Right ventricle myocardium inferior (tissue), 1 donor: Measurements from ENCODE around the gene TNFRSF1A. TPM values are rescaled to one million over a fixed set of nuclear protein-coding genes. Genes with fewer than 3 reads are reported as not detected.

Experiments used
- ATAC-seq: fragments of 200-7000 bp; cut with Tn5 transposase; one replicate; pipeline ENCODE4 v1.9.1; 2020; ENCODE audit warnings: mild to moderate bottlenecking, moderate library complexity
- DNase-seq: peaks from one replicate; pipeline ENCODE4 v3.0.0; 2021; ENCODE audit errors: missing footprints
- intact Hi-C: fragments of 100-400 bp; cut with DNase I; formaldehyde crosslinking; loops from one replicate; pipeline ENCODE4 v1.11.0; 2022
- total RNA-seq: library from RNA; stranded (reverse); fragmentation: NEBNext Ultra II Directional; extraction: Animal tissue kit (Norgen Biotek cat#: 25700); gene quantifications from one replicate; pipeline ENCODE4 v1.2.1, GENCODE V29; 2021
- donor health status: DM: no; HTN: yes; CAD: no; lungs with severe emphysema.

TNFRSF1A gene
- total RNA-seq, 1 donor from 2014 or later, result 59.8 TPM

DNA sequence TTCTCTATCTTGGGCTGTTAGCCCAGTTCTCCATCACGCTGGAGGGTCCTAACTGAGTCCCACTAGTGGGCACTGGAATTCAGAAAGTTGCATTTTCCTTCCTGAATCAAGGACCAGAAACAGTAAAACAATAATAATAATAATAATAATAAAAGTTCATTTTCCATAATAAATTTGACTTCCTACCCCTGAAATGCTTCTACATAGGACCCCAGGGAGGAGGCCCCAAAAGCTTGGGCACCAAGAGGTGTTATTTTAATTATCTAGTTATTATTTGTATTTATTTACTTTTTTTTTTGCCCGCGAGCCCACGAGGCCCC, 21.1 kb upstream of the TNFRSF1A start:
- DNase-seq (no peak), ATAC-seq (no peak)
- intact Hi-C loops, result no loop called here

DNA sequence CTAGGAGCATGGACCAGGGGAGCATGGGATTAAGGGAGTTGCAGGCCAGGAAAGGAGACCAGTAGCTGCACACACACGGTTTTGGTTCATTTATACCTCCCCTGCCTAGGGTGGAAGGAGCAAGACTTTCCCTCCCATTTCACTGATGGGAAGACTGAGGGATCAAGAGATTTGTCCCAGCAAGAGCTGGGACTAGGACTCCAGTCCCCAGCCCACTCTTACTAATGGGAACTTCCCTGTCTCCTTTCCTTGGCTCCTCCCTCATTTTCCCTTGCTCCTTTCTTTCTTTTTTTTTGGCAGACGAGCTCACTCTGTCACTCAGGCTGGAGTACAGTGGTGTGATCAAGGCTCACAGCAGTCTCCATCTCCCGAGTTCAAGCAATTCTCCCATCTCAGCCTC, 20.5 kb upstream of the TNFRSF1A start:
- intact Hi-C loops, result no loop called here
- ATAC-seq, result no peak
- DNase-seq, result no peak

DNA sequence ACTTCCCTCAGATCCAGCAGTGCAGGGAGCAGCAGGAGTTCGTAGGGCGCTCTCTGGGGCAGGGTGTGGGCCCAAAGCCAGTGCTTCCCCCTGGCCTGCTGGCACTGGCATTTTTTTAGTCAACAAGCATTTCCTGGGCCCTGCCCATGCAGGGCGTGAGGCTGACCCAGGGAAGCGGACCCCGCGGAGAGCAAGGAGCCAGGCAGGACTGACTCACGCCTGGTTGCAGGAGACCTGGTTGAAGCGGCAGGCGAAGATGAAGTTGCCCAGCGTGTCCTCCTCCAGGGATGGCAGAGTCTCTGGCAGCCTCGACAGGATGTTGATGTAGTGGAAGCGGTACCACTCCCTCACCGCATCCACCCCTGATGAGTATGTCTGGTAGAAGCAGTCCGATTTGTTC, 20.0 kb upstream of the TNFRSF1A start:
- ATAC-seq (peak; percentile 18), DNase-seq (peak; percentile 82)
- intact Hi-C loops, result no loop called here

DNA sequence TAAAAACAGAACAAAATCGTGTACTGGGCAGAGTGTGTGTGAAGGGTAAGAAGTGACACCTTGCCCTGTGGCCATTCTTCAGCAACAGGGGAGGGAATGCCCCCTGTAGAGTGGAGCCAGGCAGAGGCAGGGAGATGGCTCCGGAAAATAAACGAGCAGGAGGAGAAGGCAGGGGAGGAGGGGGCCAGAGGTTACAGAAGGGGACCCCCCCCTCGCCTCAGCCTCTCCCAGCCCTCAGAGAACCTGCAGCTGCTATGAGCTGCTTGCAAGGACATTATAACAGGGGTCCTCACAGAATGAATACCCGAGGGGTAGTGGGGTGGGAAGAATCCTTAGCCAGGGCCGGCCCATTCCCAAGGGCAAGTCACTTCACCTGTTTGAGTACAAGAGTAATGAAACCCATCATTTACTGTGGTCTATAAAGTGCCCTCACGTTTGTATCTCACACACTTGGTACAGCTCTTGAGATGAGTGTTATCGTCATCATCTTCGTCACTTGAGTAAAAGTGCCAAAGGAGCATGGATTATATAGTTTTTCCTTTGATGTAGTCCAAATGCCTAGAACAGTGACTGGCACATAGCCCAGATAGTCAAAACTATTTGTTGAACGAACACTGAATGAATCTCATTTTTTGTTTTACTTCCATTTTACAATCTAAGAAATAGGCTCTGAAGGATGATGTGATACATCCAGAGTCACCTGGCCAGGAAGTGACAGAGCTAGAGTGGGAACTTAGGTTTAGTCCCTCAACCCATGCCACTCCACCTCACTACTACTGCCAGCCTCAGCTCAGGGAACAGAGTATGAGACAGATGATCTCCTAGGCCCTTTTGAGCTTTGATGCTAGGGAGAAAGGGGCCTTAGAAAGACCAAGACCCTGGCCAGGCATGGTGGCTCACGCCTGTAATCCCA, 19.0 kb upstream of the TNFRSF1A start:
- ATAC-seq (no peak), DNase-seq (no peak)
- intact Hi-C loops, result no loop called here

DNA sequence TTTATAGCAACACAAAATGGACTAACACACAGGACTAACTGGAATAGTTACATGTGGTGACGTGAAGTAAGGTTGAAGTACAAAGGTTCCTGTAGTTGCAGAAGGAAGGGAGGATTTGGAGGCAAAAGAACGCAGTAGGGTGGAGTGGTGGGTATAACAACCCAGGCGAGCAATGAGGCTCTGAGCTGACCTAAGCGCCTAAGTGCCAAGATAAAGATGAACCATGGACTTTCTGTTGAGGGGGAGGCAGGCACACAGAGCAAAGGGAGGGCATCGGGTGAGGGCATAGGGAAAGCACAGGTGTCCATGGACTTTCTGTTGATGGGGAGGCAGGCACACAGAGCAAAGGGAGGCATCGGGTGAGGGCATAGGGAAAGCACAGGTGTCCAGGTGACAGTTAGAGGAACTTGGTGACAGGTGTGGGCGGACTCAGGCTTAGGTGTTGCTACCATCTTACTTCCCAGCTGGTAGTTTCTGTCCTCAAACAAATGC, 18.2 kb upstream of the TNFRSF1A start:
- DNase-seq (no peak), ATAC-seq (no peak)
- intact Hi-C loops, result no loop called here

DNA sequence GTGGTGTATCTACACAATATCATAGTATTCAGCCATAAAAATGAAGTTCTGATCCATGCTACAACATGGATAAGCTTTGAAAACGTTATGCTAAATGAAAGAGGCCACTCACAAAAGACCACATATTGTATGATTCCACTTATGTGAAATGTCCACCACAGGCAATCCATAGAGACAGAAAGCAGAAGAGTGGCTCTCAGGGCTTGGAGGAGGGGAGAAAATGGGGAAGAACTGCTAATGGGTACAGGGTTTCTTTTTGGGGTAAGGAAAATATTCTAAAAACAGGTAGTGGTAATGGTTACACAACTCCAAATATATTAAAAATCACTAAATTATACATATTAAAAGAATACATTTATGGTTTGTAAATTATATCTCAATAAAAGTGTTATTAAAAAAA, 17.0 kb upstream of the TNFRSF1A start:
- ATAC-seq, result no peak
- DNase-seq, result no peak
- intact Hi-C loops, result no loop called here

DNA sequence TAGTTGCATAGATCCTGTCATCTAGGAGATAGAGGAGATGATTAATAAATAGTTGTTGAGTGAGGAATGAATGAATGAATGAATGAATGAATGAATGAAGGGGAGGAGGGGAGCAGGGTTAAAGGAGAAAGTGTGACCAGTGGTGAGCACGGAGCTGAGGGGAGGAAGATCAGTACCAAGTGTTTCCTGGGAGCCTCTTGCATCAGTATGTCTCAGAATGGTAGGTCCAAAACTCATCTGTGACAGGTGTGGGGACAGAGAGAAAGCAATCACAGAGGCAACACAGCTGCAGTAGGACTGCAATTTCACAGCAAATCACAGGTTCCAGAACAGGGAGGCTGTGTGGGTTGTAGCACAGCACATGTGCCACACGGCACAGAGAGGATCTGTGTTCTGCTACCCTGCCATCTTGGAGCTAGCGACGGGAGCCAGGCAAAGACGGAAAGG, 14.5 kb upstream of the TNFRSF1A start:
- intact Hi-C loops, result no loop called here
- ATAC-seq (no peak), DNase-seq (no peak)

DNA sequence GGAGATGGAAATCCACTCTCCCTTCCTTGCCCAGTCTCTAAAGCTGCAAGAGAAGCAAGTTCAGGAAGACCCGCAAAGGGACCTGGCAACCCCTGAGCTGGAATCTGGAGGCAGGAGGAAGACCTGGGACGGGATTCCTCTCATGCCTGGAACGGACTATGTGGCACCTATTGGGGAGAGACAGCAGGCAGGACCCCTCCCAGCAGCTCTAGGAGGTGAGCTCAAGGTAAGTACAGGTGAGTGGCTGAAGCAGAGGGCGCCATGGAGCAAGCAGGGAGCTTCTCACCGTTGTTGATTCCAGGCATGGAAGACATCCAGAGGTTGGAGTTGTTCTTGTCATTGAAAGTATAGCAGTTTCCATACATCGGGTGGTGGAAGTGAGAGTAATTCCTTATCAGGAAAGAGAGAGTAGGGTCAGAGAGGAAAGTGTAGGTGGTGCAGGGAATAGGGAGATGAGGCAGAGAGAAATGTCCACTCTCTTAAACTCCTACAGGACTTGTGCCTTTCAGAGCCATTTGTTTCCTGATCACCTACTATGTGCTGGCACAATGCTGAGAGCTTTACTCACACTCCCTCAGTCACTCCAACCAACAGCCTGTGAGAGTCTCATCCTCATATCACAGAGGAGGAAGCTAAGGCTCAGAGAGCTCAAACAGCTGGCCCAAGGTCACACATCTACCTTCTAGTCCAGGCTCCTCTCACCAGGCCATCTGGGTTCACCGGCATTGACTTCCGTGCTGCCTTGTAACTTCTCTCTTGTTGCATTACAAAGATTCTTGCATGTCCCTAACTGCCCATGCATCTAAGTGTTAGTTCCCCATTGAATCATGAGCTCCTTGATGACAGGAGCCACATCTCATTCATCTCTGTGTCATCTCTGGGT, 13.9 kb upstream of the TNFRSF1A start:
- ATAC-seq (no peak), DNase-seq (no peak)
- intact Hi-C loops, result no loop called here

DNA sequence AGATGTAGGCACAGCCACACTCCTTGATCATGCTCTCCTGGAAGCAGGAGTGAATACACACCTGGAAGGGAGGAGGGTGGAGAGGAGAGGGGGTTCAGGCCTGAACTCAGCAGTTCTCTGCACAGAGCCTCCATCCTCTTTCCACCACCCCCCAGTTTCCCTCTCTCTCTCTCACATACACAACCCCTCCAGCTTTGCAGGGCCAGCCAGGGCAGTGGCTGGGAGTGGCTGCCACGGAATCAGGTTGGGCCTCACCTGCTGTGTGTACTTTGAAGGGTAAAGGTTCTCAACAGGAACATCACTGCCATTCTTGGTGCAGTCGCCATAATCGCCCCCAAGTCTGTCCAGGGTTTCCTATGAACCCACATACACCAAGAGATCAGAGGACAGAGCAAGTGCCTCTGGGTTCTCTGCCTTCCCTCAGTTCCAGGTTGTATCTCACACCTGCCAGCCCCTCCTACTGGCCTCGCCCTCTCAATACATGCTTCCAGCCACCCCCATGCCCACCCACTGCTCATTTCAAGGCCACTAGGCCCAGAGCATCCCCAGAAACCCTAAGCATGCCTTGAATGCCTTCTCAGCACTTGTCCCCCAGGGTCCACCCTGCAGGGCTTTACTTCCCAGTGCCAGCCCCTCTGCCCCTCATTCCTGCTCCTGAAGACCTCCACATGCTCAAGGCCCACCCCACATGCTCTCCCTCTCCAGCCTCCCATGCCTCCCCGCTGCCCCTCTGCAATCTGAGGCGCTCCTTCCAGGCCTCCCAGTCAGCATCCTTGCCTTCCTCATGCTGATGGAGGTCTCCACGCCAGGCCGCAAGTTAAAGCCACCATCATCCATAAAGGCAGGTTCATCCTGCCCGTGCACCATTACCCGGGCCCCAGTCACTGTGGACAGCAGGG, 12.9 kb upstream of the TNFRSF1A start:
- DNase-seq, result no peak
- ATAC-seq, result no peak
- intact Hi-C loops, result no loop called here

DNA sequence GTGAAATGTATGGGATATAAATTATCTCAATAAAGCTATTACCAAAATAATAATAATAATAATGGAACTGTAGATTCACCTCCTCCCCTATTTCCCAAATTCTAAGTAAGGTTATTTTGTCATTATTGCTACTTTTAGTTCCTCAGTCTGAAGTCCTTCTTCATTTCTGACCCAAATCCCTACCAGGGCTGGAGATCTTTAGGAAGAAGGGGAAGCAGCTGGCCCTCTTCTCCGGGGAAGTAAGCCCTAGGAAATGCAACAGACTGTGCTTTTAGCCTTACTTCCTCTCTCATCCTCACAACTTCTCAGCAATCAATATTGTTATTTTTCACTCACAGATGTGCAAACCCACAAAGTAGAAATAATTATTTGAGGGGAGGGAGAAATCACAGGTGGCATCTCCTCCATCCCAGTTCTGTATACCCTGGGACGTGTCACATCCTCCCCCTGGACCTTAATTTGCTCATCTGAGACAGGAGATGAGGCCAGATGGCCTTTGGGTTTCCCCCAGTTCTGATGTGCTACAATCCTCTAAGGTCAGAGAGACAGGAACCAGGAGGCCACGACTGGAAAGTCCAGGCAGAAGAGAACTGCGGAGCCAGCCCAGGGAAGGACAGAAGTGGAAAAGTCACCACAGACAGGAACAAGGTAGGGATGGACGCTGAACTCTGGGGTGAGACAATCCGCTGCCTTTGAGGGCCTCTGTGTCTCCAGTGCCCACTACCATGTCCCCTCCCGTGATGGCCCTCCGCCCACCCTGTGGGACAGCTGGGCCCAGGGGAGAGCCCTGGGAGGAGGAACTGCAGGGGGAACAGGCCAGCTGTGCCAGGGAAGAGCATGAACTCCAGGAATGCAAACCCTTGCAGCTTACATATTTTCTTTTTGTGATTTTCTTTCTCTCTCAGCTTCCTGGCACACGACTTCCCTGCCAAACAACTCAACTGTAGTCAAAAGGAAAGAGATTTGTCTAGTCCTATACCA, 10.6 kb upstream of the TNFRSF1A start:
- peak; percentile 54 for ATAC-seq
- DNase-seq, result no peak
- intact Hi-C loops, result no loop called here

DNA sequence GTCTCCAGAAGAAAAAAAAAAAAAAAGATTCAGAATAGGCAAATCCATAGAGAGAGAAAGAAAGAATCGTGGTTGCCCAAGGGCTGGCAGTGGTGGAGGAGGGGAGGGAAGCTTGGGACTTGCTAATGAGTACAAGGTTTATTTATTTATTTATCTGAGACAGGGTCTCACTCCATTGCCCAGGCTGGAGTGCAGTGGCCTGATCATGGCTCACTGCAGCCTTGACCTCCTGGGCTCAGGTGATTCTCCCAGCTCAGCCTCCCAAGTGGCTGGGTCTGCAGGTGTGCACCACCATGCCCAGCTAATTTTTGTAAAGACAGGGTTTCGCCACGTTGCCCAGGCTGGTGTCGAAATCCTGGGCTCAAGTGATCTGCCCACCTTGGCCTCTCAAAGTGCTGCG, 9.7 kb upstream of the TNFRSF1A start:
- DNase-seq (no peak), ATAC-seq (no peak)

DNA sequence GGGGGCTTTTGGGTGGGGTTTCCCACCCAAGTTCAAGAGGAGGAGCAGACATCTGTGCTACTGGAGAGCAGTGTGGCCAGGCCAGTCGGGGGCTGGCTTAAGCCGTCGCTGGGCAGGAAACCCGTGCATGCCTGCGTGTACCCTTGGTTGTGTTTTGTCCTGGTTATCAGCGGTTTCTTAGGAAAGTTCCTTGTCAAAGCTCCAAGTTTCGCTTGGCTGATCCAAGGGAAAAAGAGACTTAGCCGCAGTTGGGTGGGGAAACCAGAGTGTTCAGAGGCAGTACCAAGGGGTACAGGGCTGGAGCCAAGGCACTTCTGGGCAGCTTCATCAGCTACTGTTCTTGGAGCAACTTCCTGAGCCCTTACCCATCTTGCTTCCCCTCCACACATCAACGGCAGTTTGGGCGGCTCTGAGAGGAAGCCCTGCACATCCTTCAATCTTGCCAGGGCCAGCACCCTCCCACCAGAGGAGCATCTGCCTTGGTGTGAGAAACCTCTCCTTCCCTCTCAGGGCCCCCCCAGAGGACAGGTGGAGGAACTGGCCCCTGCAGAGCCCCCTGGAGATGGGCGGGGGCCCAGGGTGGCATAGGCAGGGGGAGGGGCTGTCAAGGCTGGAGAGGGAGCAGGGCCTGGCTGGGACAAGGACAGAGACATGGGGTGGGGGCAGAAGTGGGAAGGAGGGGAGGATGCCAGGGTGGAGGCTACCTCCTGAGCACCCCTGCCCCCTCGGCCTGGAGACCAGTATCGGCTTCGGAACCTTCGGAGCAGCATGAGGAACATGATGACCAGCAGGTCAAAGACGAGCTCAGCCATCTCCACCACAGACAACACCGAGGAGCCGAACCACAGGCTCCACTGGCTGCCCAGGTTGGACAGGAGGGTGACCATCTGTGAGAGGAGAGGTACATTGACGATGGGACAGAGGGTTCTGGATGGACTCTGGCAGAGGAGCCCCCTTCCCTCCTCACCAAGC, 5.8 kb upstream of the TNFRSF1A start:
- intact Hi-C loops, result no loop called here
- ATAC-seq (peak; percentile 79), DNase-seq (peak; percentile 81)

More for the DNA sequence above, 9.7 kb upstream of the TNFRSF1A start:
- intact Hi-C loops, result no loop called here

DNA sequence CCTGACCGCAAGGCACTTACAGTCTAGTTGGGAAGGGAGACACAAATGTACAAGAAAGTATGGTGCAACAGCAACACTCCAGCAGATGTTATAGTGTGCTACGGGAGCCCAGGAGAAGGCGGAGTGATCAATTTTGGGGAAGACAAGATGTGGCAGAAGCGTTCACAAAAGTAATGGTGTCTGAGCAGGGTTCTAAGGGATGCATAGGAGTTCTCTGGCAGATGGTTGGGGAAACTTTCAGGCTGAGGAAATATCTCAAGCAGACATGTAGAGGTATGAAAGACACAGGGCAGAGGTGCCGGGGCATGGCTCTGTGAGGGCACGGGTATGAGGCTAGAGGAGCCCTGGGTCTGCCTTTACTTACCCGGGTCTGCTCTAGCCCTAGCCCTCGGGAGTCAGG, 5.1 kb upstream of the TNFRSF1A start:
- DNase-seq (no peak), ATAC-seq (peak; percentile 3)
- intact Hi-C loops, result no loop called here

DNA sequence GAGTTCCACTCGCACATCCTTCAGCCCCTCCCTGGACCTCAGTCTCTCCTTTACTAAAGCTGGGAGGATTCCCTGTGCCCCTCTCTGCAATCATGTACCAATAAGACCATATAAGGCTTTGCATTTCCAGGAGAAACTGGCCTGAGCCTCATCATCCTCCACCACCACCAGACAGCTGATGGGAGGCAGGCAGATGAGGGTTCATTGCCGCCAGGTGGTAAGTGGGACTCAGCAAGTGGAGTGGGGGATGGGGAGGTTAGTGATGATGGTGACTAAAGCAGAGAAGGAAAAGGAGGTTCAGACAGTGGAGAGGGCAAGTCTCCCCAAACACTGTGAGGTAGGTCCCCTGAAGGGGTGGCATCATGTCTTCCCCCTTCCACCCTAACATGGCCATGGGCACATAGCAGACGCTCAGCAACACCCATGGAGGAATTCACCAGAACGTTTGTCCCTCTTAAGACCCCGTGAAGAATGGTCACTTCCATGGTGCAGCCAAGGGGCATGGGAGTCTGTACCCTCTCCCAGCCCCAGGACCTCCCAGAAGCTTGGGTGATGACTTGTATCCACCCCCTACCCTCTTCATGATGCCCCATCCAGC, 4.5 kb upstream of the TNFRSF1A start:
- intact Hi-C loops, result no loop called here
- no peak for DNase-seq
- no peak for ATAC-seq

DNA sequence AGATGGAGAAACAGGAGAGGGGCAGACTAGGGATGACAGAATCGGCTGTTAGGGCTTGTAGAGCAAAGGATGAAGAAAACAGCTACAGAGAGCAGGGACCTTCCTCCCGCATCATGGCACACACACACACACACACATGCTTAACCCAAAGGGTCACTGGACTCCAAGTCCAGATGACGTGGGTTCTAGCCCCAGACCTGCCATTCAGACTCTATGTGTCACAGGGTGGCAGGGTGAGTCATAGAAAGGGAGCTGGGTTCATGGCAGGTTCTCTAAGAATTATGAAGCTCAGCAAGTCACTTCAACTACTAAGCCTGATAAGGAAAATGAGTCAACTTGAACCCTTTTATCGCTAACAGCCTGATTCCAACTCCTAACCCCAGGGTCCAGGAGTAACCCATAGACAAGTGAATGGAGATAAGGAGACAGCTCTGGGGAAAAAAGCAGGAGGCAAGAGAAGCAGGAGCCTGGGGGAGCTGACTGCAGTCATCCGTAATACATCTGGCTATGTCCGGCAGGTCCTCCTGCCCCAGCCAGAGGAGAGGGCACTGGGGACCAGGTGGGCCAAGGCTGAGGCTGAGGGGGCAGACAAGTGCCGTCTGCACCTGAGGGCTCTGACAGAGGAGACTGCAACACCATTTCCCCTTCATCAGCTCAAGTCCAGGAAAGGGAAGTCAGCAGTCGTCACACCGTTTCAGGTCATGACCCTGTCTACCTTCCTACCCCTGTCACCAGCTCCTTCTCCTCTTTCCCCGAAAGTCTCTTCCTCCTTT, 3.6 kb upstream of the TNFRSF1A start:
- intact Hi-C loops, result no loop called here
- DNase-seq (no peak), ATAC-seq (no peak)
